ENCODE measurements around the gene MAGI1.
"Not testable (repeated sequence)": the region's sequence is repeated elsewhere in the genome, so short reads cannot be mapped to it uniquely, and the experiment has no call there.

Gene MAGI1

GRCh38 chr3:65867463-65868210 lies 171.1 kb downstream of the MAGI1 start:
- no peak for DNase-seq

DNA sequence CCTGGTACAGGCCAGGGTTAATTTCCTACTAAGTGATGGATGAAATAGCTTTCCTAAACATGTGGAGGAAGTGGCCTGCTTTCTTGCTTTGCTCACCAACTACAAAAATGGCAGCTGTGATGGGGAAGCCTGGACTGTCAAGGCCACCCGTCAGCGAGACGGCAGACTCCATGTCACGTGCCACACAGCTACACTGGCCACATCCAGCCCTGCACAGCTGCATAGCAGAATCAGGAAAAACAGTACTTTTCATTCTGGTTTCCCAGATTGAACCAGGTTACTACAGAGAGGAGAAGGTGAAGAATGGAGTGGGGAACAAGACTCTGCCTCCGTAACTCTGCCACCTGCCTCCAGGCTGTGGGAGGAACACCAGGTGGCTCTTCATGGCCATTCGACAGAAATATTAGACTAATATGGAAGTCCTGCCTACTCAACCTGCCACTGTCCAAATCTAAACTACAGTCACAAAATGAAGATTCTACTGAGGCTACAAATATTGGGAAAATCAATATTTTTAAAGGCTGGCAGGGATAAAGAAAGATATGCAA lies 174.3 kb downstream of the MAGI1 start:
- no peak for DNase-seq

- DNase-seq: no peak
Measured at GRCh38 chr3:65861718-65862117, 177.0 kb downstream of the MAGI1 start.

DNA sequence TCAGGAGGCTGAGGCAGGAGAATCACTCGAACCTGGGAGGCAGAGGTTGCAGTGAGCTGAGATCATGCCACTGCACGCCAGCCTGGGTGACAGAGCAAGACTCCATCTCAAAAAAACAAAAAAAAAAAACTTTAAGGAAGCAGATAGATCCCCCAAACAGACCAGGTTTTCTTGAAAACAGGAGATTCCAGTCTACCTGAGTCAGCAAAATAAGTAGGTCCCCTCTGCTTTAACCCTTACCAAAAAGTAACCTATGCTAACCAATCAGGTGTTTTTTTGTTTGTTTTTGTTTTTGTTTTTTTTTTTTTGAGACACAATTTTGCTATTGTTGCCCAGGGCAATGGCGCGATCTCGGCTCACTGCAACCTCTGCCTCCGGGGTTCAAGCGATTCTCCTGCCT lies 179.1 kb downstream of the MAGI1 start:
- not testable (repeated sequence) for DNase-seq

- DNase-seq: no peak
Measured at GRCh38 chr3:65858749-65859148, 180.0 kb downstream of the MAGI1 start.

DNA sequence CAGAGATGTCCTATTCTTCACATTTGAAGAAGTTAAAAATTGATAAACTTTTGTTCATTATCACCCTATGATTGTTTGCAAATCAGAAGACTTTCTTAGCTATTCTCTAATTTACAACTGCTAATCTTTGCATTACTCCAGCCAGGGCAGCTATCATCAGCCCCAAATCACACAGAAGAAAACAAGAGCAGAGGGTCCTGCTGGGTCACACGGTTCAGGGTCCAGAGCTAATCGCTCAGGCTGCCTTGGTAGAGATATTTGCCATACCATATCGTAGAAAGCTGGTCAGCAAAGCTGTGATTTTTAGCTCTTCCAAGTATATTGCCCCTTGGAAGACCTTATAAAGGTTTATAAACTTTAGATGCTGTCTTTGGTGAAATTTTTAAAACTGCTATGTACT lies 181.4 kb downstream of the MAGI1 start:
- DNase-seq: no peak

GRCh38 chr3:65856907-65857306 lies 181.8 kb downstream of the MAGI1 start:
- DNase-seq: no peak

DNA sequence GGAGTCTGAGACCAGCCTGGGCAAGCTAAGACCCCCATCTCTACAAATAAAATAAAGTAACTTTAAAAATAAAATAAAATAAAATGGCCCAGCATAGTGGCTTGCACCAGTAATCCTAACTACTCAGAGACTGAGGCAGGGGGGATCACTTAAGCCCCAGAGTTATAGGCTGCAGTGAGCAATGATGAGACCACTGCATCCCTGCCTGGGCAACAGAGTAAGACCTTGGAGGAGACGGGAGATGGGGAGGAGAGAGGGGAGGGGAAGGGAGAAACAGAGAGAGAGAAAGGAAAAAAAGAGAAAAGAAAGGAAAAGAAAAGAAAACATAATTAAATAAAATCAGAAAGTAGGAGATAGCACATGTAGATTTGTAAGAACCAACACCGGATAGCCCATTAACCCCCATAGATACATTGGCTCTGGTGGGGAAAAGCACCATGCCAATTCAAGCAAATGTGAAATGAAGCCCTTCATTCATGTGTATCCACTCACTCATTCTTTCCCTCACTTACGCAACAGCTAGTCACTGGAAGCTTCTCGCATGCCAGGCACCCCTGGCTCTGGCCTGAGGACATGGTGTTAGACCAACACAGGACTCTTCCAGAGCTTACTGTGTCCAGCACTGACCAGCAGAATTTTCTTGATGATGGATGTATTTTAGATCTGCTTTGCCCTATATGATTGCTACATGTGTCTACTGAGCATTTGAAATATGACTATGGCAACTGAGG lies 183.2 kb downstream of the MAGI1 start:
- DNase-seq: no peak

GRCh38 chr3:65854606-65855304 lies 184.0 kb downstream of the MAGI1 start:
- no peak for DNase-seq

- DNase-seq: no peak
Measured at GRCh38 chr3:65851827-65852226, 186.9 kb downstream of the MAGI1 start.

GRCh38 chr3:65850261-65850660 lies 188.5 kb downstream of the MAGI1 start:
- no peak for DNase-seq

GRCh38 chr3:65848024-65848423 lies 190.7 kb downstream of the MAGI1 start:
- no peak for DNase-seq

- no peak for DNase-seq
Measured at GRCh38 chr3:65846936-65847335, 191.8 kb downstream of the MAGI1 start.

GRCh38 chr3:65844370-65844769 lies 194.3 kb downstream of the MAGI1 start:
- DNase-seq: no peak

GRCh38 chr3:65843732-65844131 lies 195.0 kb downstream of the MAGI1 start:
- DNase-seq: no peak

DNA sequence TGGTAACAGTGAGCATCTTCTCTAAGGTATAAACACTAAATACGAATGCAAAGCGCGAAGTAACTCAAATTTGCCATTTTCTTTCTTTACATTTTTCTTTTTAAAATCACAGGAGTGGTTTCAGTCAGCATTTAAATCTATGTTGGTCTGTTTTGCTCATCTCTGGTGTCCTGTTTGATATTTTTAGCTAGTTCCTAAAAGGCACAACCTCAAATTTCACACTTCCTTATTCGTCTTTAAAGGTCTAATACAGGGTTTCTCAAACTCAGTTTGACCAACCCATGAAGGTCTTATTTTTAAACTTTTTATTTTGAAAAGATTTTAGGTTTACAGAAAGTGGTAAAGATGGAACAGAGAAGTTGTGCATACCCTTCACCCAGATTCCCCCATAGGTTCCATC lies 201.1 kb downstream of the MAGI1 start:
- DNase-seq: no peak

- DNase-seq: no peak
Measured at GRCh38 chr3:65836047-65836446, 202.7 kb downstream of the MAGI1 start.

- DNase-seq: no peak
Measured at GRCh38 chr3:65833761-65834505, 204.8 kb downstream of the MAGI1 start.

- DNase-seq: no peak
Measured at GRCh38 chr3:65831733-65832425, 206.8 kb downstream of the MAGI1 start.

DNA sequence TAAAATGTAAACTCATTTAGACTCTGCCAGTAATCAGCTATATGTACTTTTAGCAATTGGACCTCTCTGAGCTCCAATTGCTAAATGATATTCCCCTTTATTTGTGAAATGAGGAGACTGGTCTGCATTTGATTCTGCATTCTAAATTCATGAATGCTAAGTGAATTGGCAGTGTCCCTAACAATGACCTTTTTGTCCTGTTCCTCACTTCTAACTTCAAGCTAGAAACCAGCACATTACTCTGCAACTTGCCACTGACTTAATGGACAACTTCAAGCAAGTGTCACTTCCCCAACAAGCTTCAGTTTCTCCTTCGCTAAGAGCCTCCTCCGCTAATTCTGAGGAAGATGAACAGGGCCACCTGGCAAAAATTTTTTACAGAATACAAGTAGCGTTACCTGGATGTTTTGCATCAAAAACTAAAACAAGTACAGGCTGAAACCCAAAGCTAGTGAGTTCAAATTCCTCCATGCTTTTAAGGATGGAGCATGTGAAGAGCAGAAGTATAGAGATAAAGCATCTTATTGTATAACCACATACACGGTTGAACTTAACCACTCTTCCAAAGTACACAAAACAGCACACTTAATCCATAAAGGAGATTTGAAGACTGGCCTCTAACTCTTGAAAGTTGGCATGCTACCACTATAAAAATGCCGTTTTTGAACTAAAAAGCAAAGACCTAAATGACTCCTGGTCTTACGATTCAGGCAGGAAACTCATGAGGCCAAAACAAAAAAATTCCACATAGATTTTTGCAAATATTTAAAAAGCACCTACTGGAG lies 207.6 kb downstream of the MAGI1 start:
- no peak for DNase-seq

GRCh38 chr3:65829228-65829627 lies 209.5 kb downstream of the MAGI1 start:
- DNase-seq: no peak
